Astrocyte of the hippocampus (primary cell): ENCODE measurements around the gene DMC1.

Experiments
- DNase-seq: peaks from one replicate; pipeline ENCODE4 v3.0.0; 2011; ENCODE audit warnings: low read depth, low spot score

DMC1 gene

DNA sequence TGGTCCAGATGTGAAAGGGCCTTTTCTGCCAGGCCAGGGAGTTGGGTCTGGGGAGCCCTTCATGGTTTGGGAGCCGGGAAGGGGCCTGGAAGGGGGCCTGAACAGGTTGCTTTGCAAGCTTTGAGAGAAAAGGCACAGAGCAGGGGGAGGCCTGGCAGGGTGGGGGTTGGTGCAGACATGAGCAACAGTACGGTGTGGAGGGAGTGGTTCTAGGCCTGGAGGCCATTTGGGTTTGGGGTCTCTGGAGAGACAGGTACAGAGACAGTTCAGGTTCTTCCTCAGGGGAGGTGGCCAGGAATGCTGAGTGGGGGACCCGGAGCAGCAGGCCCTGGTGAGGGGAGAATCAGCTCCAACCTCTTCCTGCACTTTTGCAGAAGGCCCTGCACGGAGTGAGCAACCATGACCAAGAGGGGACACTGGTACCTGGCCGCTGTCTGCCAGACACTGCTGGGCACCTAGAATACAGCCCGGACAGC, 100.6 kb downstream of the DMC1 start:
- DNase-seq: no peak
